ENCODE results near the gene RBFA.

The RBFA gene

GRCh38 chr18:80029690-80030089 lies 4.5 kb upstream of the RBFA start:
- DNase-seq (ENCODE audit: low read depth in 3 of 3): no peak

DNA sequence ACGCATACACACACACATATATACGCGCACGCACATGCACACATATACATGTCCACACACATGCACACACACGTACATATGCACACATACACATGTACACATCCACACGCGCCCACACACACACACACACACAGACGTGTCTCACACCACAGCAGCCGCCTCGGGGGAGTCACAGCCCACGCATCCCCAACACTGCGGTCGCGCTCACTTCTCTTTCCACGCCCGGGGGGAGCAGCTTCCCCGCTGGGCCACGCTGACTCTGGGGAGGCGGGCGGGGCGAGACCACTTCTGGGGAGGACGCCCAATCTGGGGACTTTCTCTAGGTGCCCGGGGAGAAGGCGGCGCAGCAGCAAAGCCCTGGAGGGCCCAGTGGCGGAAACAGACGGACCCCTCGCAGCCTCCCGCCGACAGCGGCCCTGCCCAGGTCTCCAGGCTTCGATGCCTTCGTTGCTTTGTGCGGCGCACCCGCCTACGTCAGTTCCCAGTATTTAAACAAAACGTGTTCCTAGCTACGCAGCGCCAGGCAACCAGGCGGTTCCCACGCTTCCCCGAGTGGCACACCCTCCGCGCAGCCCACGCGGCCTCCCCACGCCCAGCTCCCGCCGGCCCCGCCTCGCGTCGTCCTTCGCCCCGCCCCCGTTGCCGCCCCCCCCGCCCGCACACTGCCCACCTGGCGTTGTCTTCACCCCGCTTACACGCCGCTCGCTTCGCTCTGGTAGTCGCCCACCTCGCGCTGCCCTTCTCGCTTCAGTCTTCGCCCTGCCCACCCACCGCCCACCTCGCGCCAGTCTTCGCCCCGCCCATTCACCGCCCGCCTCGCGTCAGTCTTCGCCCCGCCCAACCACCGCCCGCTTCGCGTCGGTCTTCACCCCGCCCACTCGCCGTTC lies 810 bp upstream of the RBFA start:
- DNase-seq (ENCODE audit: low read depth in 3 of 3): peak in 1 of 3 donors; percentile 76

DNA sequence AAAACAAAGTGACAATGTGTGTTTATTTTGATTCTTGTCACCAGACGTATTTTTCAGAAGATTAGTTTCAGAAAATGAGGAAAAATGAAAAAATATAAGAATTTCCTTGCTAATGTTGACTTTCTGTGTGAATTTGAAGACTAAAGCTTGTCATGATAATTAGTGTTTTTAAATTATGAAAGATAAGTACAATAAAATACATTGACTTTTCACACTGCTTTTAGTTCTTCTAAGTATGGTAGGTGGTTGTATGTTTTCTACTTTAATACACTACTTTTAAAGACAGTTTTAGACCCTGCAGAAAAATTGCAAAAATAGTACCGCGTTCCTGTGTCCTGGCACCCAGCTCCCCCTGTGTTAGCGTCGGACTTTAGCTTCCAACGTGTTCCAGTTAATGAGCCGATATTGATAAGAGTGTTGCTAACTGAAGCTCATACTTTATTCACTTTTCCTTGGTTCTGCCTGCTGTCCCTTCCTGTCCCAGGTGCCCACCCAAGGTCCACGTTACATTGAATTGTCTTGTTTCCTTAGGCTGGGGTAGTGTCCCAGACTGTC lies 695 bp downstream of the RBFA start:
- DNase-seq (ENCODE audit: low read depth in 3 of 3): no peak

- no peak for DNase-seq (ENCODE audit: low read depth in 3 of 3)
These were observed 1.8 kb downstream of the RBFA start for GRCh38 chr18:80035997-80036396.

DNA sequence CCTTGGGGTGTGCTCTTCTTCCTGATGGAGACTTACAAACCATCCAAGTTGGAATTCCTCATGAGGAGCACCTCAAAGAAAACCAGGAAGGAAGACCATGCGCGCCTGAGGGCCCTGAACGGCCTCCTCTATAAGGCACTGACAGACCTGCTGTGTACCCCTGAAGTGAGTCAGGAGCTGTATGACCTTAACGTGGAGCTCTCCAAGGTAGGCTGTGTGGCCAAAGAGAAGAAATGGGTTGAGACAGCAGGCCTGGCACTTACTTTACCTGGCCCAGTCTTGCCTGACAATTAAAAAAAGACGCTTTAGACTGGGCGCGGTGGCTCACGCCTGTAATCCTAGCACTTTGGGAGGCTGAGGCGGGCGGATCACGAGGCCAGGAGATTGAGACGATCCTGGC lies 3.1 kb downstream of the RBFA start:
- no peak for DNase-seq (ENCODE audit: low read depth in 3 of 3)

DNA sequence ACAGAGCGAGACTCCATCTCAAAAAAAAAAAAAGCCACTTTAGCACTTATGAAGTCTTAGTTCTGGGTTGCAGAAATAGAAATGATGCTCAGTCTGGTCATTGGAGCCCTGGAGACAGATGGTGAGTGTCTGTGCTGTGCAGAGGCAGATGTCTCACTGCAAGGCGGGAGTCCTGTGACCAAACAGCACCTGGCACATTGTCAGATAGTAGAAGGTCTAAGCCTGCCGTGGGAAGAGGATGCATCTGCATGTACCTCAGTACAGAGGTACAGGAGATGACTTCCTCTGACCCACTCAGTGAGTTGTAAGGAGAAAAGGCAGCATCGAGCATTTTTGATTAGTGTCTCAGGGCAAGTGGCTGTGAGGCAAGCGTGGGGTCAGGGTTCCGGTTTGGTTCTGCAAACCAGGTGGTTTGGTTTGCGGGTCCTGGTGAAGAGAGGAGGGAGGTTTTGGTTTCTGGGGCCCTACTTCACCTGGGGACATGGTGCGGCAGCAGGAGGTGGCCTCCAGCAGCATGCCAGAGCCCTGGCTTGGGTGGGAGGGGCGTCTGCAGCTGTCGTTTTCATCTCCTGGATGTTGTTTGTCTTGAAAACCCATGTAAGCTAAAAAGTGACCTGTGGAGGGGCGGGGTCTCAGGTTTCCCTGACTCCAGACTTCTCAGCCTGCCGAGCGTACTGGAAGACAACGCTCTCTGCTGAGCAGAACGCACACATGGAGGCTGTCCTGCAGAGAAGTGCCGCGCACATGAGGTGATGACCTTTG lies 3.8 kb downstream of the RBFA start:
- DNase-seq (ENCODE audit: low read depth in 3 of 3): no peak

DNA sequence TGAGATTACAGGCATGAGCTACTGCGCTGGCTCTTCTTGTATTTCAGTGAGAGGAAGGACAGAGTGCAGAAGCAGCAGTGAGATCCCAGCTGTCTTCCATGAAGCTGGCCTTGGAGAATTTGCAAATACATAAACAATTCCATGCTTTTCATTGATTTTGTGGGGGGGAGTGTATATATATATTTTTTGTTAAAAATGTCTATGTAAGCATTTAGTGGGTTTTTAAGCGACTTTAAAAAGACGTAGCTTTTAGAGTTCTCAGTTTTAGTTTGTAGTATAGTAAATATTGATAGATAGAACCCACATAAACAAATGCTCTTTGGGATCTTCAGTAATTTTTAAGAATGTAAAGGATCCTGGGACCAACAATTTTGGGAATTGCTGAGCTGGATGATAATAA lies 6.3 kb downstream of the RBFA start:
- no peak for DNase-seq (ENCODE audit: low read depth in 3 of 3)

DNA sequence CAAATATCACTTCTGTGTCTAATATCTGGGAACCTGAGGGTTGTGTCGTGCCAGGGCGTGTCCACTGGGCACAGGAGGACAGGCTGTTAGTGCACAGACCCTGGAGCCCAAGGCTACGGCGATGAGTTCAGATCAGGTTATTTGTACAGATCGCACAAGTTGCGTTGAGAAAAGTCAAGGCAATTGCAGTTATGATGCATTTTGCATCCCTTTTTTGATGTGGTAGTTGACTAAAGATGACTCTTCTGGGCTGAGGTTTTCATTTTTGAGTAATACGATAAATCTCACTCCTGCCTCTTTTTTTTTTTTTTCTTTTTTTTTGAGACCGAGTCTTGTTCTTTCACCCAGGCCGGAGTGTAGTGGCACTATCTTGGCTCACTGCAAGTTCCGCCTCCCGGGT lies 7.2 kb downstream of the RBFA start:
- DNase-seq (ENCODE audit: low read depth in 3 of 3): no peak

GRCh38 chr18:80042785-80043184 lies 8.6 kb downstream of the RBFA start:
- no peak for DNase-seq (ENCODE audit: low read depth in 3 of 3)

DNA sequence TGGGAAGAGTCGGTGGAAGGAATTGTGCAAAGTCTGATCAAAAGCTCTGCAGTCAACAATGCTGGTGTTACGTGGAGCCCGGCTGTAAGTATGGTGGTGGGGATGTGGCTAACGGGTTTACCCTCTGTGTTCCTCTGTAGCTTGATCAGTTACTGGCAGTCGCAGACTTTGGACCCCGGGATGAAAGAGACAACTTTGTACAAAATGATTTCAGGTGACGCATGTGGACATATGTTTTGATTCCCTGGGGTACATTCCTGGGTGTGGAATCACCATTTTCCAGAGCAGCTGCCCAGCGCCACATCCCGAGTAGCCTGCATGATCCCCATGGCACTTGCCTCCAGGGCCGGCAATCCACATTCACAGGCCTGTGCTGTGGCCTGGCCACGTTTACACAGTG lies 9.8 kb downstream of the RBFA start:
- DNase-seq (ENCODE audit: low read depth in 3 of 3): no peak

GRCh38 chr18:80046011-80046410 lies 11.8 kb downstream of the RBFA start:
- no peak for DNase-seq (ENCODE audit: low read depth in 3 of 3)

GRCh38 chr18:80046431-80046830 lies 12.2 kb downstream of the RBFA start:
- no peak for DNase-seq (ENCODE audit: low read depth in 3 of 3)

GRCh38 chr18:80046961-80047541 lies 12.8 kb downstream of the RBFA start:
- DNase-seq (ENCODE audit: low read depth in 3 of 3): no peak

GRCh38 chr18:80050797-80051196 lies 16.6 kb downstream of the RBFA start:
- DNase-seq (ENCODE audit: low read depth in 3 of 3): no peak

GRCh38 chr18:80056095-80056494 lies 21.9 kb downstream of the RBFA start:
- DNase-seq (ENCODE audit: low read depth in 3 of 3): no peak

- no peak for DNase-seq (ENCODE audit: low read depth in 3 of 3)
These were observed 25.7 kb downstream of the RBFA start for GRCh38 chr18:80059945-80060344.

GRCh38 chr18:80065705-80066104 lies 31.5 kb downstream of the RBFA start:
- no peak for DNase-seq (ENCODE audit: low read depth in 3 of 3)

DNA sequence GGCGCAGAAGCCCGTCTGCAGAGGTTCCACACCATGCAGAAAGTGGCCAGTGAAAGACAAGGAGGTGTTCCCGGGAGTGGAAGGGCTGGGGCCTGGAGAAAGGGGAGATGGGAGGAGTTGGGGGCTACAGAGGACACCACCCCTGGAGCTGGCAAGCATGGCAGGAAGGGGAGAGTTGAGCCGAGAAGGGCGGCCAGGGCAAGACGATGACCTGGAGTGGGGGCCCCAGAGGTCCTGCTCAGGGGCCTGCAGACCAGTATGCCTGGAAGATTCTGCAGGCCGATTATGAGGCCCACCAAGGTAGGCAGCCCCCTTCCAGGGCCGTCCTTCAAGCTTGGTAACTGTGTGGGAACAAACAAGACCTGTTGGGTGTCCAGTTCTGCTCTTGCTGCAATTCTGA lies 33.1 kb downstream of the RBFA start:
- DNase-seq (ENCODE audit: low read depth in 3 of 3): no peak

DNA sequence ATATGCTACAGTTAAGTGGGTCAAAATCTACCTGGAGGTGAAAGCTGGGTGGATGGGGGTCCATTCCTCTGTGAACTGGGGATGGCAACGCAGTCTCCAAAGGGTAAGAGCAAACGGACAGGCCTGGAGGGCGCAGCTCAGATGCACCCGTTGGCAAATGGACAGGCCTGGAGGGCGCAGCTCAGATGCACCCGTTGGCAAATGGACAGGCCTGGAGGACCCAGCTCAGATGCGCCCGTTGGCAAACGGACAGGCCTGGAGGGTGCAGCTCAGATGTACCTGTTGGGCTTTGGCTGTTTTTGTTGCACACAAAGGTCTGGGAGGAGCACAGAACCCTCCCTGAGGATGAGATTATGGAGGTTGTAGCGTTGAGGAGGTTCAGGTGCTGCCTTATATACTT lies 33.7 kb downstream of the RBFA start:
- no peak for DNase-seq (ENCODE audit: low read depth in 3 of 3)

- no peak for DNase-seq (ENCODE audit: low read depth in 3 of 3)
These were observed 34.5 kb downstream of the RBFA start for GRCh38 chr18:80068571-80069272.

DNA sequence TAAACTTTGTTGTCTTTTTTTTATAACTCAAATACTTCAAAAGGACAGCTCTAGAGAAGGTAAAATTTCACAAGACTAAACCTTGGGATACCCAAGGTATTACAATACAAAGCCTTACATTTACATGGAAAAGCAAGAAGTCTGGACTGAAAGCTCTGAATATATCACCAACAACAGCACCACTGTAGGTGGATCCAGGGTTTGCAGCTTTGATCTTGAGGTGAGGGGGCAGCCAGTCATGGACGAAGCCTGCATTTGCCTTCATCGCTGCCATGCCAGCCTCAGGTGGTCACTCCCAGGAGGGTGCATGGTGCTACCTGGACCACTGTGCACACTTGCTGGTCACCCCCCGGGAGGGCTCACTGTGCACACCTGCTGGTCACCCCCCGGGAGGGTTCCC lies 36.6 kb downstream of the RBFA start:
- no peak for DNase-seq (ENCODE audit: low read depth in 3 of 3)

- DNase-seq (ENCODE audit: low read depth in 3 of 3): no peak
These were observed 39.9 kb downstream of the RBFA start for GRCh38 chr18:80074183-80074582.
